Measurements from ENCODE around the gene STK31.
"Not testable (repeated sequence)": the region's sequence is repeated elsewhere in the genome, so short reads cannot be mapped to it uniquely, and the experiment has no call there.

The STK31 gene

DNA sequence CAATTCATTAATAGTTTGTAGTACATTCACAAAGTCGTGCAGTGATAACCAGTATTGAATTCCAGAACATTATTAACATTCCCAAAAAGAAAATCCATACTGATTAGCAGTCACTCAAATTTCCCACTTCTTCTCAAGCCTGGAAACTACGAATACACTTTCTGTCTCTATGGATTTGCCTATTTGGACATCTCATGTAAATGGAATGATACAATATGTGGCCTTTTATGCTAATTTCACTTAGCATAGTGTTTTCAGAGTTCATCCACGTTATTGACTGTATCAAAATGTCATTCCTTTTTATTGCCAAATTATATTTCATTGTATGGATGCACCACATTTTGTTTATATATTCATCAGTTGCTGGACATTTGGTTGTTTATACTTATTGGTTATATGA is 78.8 kb downstream of the STK31 start:
- DNase-seq (ENCODE audit: low spot score in 2 of 2): no peak
- no peaks in the 10 kb centered on the region for H3K4me1 ChIP-seq
- H3K4me3 ChIP-seq: no peak overlapping the region
- no peaks in the 10 kb centered on the region for H3K36me3 ChIP-seq (replicated peaks)
- no peaks in the 10 kb centered on the region for H3K9me3 ChIP-seq
- H3K27me3 ChIP-seq (ENCODE audit: low read depth): peaks cover 3% of the 10 kb centered on the region; the same call in 1 of the 2 replicates
- in situ Hi-C loops (cut with MboI; ENCODE audit: low sequenced_read_pairs): no loop called here

DNA sequence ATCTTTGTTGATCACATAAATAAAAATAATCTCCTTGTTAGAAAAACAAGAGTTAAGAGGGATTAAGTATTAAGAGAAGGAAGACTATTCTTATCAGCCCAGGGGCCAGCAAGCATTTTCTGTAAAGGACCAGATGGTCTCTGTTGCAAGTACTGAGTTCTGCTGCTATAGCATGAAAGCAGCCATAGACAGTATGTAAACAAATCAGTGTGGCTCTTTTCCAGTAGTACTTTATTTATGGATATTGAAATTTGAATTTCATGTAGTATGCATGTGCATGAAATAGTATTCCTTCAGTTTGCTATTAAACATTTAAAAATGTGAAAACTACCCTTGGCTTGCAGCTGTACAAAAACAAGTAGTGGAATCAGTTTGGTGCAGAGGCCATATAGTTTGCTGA is 81.7 kb downstream of the STK31 start:
- no peaks in the 10 kb centered on the region for H3K27me3 ChIP-seq (ENCODE audit: low read depth)
- in situ Hi-C loops (cut with MboI; ENCODE audit: low sequenced_read_pairs): no loop called here
- no peak for DNase-seq (ENCODE audit: low spot score in 2 of 2)

DNA sequence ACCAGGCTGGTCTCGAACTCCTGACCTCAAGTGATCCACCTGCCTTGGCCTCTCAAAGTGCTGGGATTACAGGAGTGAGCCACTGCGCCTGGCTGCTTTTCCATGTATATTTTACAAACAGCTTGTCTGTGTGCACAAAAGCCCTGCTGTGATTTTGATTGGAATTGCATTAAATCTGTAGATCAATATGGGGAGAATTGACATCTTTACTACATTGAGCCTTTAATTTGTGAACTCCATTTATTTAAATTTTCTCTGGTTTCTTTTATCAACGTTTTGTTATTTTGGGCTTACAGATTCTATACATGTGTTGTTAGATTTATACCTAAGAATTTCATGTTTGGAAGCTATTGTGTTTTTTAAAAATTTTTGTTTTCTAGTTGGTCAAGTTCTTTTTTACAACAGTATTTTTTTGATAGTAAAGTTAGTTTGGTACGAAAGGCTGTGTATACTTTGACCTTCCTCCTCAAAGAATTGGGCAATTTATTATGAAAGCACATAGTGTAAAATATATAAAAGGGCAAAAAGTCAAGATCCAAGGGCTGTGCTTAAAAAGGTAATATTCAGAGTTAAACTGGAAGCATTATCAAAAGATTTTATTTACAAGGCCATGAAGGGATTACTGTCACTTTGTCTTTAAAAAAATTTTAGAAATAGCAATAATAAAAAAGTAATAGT is 92.8 kb downstream of the STK31 start:
- DNase-seq (ENCODE audit: low spot score in 2 of 2): no peak
- H3K4me3 ChIP-seq: no peak overlapping the region
- in situ Hi-C loops (cut with MboI; ENCODE audit: low sequenced_read_pairs): no loop called here
- H3K4me1 ChIP-seq: no peaks in the 10 kb centered on the region
- 0 out of 2 replicates have a peak, but pooled peaks cover 5% of the 10 kb centered on the region for H3K27me3 ChIP-seq (ENCODE audit: low read depth)
- no peaks in the 10 kb centered on the region for H3K36me3 ChIP-seq (replicated peaks)
- no peaks in the 10 kb centered on the region for H3K9me3 ChIP-seq

More for the DNA sequence above, 81.7 kb downstream of the STK31 start:
- Histone ChIP-seq H3K36me3 (replicated peaks) (no peaks in the 10 kb centered on the region), H3K9me3 (peaks cover 2% of the 10 kb centered on the region), H3K4me1 (no peaks in the 10 kb centered on the region), H3K4me3 (no peak overlapping the region)

DNA sequence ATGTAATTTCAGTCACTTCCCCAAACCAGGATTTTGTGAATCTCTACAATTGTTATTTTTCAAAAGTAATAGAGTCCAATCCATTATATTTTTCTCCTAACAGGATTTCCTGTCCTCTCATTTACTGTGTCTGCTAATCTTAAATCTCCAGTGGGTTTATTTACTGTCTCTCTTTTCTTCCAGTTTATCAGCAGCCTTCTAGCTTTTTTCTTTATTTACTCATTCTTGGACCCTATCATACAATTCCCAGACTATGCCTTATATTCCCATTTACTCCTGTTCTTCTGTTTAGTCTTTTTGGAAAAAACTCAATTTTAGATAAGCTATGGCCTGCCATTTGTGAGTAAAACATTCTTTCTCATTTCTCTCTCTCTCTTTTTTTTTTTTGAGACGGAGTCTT is 94.7 kb downstream of the STK31 start:
- H3K4me3 ChIP-seq: no peak overlapping the region
- no peaks in the 10 kb centered on the region for H3K4me1 ChIP-seq
- no peaks in the 10 kb centered on the region for H3K36me3 ChIP-seq (replicated peaks)
- 0 out of 2 replicates have a peak, but pooled peaks cover 5% of the 10 kb centered on the region for H3K27me3 ChIP-seq (ENCODE audit: low read depth)
- no peaks in the 10 kb centered on the region for H3K9me3 ChIP-seq
- in situ Hi-C loops (cut with MboI; ENCODE audit: low sequenced_read_pairs): no loop called here
- DNase-seq (ENCODE audit: low spot score in 2 of 2): no peak

DNA sequence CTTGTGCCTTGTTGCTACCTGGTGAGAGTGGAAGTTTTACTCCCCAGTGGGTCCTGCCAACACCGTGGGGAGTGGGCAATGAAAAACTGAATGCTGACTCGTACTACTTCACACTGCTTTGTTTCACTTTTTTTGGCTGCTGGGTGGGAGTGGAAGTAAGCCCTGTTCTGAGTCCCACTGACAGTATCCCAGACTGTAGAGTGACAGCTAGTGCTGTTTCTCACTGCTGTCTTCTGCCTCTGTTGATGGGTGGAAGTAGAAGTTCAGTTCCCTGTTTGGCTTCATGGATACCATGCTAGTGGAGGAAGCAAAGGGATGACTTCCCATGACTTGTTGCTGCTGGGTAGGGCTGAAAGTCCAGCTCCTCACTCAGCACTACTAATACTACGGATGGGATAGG is 98.4 kb downstream of the STK31 start:
- Histone ChIP-seq H3K4me1 (no peaks in the 10 kb centered on the region), H3K9me3 (no peaks in the 10 kb centered on the region; the same call in 1 of the 2 replicates), H3K36me3 (replicated peaks) (no peaks in the 10 kb centered on the region), H3K4me3 (no peak overlapping the region), H3K27me3 (ENCODE audit: low read depth) (0 out of 2 replicates have a peak, but pooled peaks cover 5% of the 10 kb centered on the region)
- no peak for DNase-seq (ENCODE audit: low spot score in 2 of 2)
- in situ Hi-C loops (cut with MboI; ENCODE audit: low sequenced_read_pairs): no loop called here

DNA sequence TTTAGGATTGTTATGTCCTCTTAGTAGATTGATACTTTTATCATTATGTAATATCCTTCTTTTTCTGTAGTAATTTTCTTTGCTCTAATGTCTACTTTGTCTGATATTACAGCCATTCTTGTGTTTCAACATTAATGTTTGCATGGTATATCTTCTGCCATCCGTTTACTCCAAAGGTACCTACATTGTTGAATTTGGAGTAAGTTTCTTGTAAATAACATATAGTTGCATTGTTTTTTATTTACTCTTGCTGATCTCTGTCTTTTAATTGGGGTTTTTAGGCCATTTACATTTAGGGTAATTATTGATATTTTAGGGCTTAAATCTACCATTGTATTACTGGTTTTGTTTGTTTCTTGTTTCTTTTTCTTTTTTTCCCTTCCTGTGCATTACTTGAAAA is 100.1 kb downstream of the STK31 start:
- in situ Hi-C loops (cut with MboI; ENCODE audit: low sequenced_read_pairs): no loop called here
- H3K27me3 ChIP-seq (ENCODE audit: low read depth): 0 out of 2 replicates have a peak, but pooled peaks cover 2% of the 10 kb centered on the region
- no peak overlapping the region for H3K4me3 ChIP-seq
- no peaks in the 10 kb centered on the region for H3K36me3 ChIP-seq (replicated peaks)
- no peak for DNase-seq (ENCODE audit: low spot score in 2 of 2)
- no peaks in the 10 kb centered on the region for H3K4me1 ChIP-seq
- no peaks in the 10 kb centered on the region; the same call in 1 of the 2 replicates for H3K9me3 ChIP-seq

DNA sequence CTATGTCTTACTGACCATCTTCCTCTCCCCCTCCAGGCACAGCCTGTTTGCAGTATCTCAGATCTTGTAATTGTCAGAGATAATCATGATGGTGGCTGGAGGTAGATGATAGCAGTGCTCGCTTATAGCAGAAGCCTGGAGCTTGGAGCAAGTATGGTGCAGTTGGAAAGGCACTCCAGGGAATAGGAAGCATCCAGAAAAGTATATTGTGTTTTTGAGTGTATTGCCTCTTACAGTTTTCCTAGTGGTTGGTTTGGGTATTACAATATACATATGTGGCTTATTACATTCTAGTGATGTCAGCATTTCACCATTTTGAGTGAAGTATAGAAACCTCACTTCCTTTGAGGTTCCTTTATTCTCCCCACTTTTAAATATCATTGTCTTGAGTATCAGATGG is 101.5 kb downstream of the STK31 start:
- no peaks in the 10 kb centered on the region; the same call in 1 of the 2 replicates for H3K9me3 ChIP-seq
- H3K27me3 ChIP-seq (ENCODE audit: low read depth): no peaks in the 10 kb centered on the region
- H3K36me3 ChIP-seq (replicated peaks): no peaks in the 10 kb centered on the region
- peak in 1 of 2 experiments; percentile 15 for DNase-seq (ENCODE audit: low spot score in 2 of 2)
- in situ Hi-C loops (cut with MboI; ENCODE audit: low sequenced_read_pairs): no loop called here
- no peak overlapping the region for H3K4me3 ChIP-seq
- no peaks in the 10 kb centered on the region for H3K4me1 ChIP-seq

DNA sequence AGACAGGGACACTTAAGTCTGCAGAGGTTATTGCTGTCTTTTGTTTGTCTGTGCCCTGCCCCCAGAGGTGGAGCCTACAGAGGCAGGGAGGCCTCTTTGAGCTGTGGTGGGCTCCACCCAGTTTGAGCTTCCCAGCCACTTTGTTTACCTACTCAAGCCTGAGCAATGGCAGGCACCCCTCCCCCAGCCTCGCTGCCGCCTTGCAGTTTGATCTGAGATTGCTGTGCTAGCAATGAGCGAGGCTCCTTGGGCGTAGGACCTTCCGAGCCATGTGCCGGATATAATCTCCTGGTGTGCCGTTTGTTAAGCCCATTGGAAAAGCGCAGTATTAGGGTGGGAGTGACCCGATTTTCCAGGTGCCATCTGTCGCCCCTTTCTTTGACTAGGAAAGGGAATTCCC is 118.1 kb downstream of the STK31 start:
- in situ Hi-C loops (cut with MboI; ENCODE audit: low sequenced_read_pairs); H3K9me3 ChIP-seq; H3K4me1 ChIP-seq; H3K4me3 ChIP-seq; H3K36me3 ChIP-seq (replicated peaks); H3K27me3 ChIP-seq (ENCODE audit: low read depth): not testable (repeated sequence)
- DNase-seq (ENCODE audit: low spot score in 2 of 2): peak in 1 of 2 experiments; percentile 14

DNA sequence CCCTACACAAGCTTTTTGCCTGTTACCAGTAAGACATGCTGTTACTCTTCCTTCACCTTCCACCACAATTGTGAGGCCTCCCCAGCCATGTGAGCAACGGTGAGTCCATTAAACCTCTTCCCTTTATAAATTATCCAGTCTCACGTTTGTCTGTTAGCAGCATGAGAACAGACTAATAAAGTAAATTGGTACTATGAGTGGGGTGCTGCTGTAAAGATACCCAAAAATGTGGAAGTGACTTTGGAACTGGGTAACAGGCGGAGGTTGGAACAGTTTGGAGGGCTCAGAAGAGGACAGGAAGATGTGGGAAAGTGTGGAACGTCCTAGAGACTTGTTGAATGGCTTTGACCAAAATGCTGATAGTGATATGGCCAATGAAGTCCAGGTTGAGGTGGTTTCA is 122.7 kb downstream of the STK31 start:
- H3K4me3 ChIP-seq; in situ Hi-C loops (cut with MboI; ENCODE audit: low sequenced_read_pairs); H3K4me1 ChIP-seq; H3K36me3 ChIP-seq (replicated peaks); H3K27me3 ChIP-seq (ENCODE audit: low read depth); DNase-seq (ENCODE audit: low spot score in 2 of 2); H3K9me3 ChIP-seq: not testable (repeated sequence)

DNA sequence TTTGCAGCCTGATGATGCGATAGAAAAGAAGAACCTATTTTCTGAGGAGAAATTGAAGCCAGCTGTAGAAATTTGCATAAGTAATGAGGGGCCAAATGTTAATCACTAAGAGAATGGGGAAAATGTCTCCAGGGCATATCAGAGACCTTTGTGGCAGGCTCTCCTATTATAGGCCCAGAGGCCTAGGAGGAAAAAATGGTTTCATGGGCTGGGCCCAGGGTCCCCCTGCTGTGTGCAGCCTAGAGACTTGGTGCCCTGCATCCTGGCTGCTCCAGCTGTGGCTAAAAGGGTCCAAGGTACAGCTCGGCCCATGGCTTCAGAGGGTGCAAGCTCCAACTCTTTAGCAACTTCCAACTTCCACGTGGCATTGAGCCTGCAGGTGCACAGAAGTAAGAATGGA is 123.4 kb downstream of the STK31 start:
- in situ Hi-C loops (cut with MboI; ENCODE audit: low sequenced_read_pairs): no loop called here
- no peak overlapping the region for H3K4me3 ChIP-seq
- H3K36me3 ChIP-seq (replicated peaks): no peaks in the 10 kb centered on the region
- H3K9me3 ChIP-seq: peaks cover 7% of the 10 kb centered on the region; the same call in 1 of the 2 replicates
- H3K27me3 ChIP-seq (ENCODE audit: low read depth): no peaks in the 10 kb centered on the region
- no peaks in the 10 kb centered on the region for H3K4me1 ChIP-seq
- no peak for DNase-seq (ENCODE audit: low spot score in 2 of 2)

DNA sequence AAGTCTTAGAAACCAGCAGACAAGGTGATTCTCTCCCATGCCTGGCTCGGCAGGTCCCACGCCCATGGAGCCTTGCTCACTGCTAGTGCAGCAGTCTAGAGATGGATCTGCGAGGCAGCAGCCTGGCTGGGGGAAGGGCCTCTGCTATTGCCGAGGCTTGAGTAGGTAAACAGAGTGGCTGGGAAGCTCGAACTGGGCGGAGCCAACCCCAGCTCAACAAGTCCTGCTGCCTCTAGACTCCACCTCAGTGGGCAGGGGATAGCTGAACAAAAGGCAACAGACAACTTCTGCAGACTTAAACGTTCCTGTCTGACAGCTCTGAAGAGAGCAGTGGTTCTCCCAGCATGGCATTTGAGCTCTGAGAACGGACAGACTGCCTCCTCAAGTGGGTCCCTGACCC is 134.8 kb downstream of the STK31 start:
- H3K4me3 ChIP-seq; H3K27me3 ChIP-seq (ENCODE audit: low read depth); H3K4me1 ChIP-seq; in situ Hi-C loops (cut with MboI; ENCODE audit: low sequenced_read_pairs); H3K36me3 ChIP-seq (replicated peaks); H3K9me3 ChIP-seq: not testable (repeated sequence)
- peak in 1 of 2 experiments; percentile 39 for DNase-seq (ENCODE audit: low spot score in 2 of 2)

DNA sequence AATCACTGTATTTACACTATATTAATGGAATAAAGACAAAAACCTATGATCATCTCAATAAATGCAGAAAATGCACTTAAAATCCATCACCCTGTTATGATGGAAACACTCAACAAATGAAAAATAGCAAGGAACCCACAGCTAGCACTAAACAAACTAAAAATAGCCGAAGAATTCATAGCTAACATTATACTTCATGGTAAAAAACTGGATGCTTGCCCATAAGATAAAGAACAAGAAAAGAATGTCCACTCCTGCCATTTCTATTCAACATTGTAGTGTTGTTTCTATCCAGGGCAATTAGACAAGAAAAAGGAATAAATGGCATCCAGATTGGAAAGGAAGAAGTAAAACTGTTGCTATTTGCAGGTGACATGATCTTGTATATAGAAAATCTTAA is 142.1 kb downstream of the STK31 start:
- H3K4me3 ChIP-seq: no peak overlapping the region
- H3K36me3 ChIP-seq (replicated peaks): no peaks in the 10 kb centered on the region
- in situ Hi-C loops (cut with MboI; ENCODE audit: low sequenced_read_pairs): no loop called here
- no peaks in the 10 kb centered on the region for H3K9me3 ChIP-seq
- H3K27me3 ChIP-seq (ENCODE audit: low read depth): no peaks in the 10 kb centered on the region
- H3K4me1 ChIP-seq: no peaks in the 10 kb centered on the region
- DNase-seq (ENCODE audit: low spot score in 2 of 2): no peak

DNA sequence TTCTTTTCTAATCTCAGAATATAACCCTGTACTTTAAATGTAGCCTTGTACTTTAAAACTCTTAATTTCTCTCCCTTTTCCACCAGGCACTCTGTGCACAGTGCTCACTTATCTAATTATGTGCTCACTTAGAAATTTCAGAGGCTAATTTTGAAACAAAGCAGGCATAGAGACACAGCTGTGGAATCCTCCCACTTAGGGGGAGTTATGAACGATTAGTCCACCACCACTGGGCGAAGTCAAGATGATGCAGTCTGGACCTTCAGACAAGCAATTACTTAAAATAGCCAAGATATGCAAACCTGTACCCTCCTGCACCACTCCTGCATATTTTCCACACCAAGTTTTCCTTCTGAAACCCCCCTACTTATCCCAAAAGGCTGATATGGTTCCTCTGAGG is 143.0 kb downstream of the STK31 start:
- no peaks in the 10 kb centered on the region for H3K27me3 ChIP-seq (ENCODE audit: low read depth)
- no peaks in the 10 kb centered on the region for H3K9me3 ChIP-seq
- no peak for DNase-seq (ENCODE audit: low spot score in 2 of 2)
- H3K36me3 ChIP-seq (replicated peaks): no peaks in the 10 kb centered on the region
- H3K4me1 ChIP-seq: no peaks in the 10 kb centered on the region
- in situ Hi-C loops (cut with MboI; ENCODE audit: low sequenced_read_pairs): no loop called here
- H3K4me3 ChIP-seq: no peak overlapping the region

DNA sequence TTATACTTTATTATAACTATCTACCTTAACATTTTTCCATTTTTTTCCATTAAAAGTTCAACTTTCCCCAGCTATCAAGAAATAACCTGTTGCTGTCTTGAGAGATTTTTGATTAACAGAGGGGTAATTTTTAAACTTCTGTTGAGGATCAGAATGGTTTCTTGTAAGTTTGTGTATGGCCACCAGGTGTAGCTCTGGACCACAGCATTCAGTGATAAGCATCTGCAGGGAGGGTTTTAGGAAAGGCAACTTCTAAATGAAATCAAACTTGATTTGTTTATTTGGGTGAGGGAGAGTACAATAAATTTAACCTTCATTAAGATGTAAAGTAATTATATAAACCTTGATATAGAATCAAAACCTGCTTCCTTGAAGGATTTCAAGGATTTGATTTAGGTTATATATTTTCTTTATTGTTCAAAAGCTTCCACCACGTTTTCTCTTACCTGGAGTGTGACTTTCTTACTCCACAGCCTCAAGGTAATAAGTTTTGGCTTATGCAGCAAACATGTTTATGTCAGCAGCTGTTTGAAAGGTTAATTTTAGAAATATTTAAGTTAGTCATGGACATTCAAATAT is 153.3 kb downstream of the STK31 start:
- in situ Hi-C loops (cut with MboI; ENCODE audit: low sequenced_read_pairs): no loop called here
- Histone ChIP-seq H3K4me1 (no peaks in the 10 kb centered on the region), H3K9me3 (no peaks in the 10 kb centered on the region), H3K4me3 (no peak overlapping the region), H3K36me3 (replicated peaks) (no peaks in the 10 kb centered on the region), H3K27me3 (ENCODE audit: low read depth) (peaks cover 8% of the 10 kb centered on the region)
- DNase-seq (ENCODE audit: low spot score in 2 of 2): peak in 1 of 2 experiments; percentile 42
